DND-41 (cell line): ENCODE measurements around the gene SPATA17.

Source experiments
- ATAC-seq: fragments of 200-7000 bp; cut with Tn5 transposase; 3 replicates; pipeline ENCODE4 v1.9.1; 2021; ENCODE audit warnings: low read depth; ENCODE audit not compliant: insufficient read depth
- DNase-seq: peaks from one replicate; pipeline ENCODE4 v3.0.0-alpha.2; 2020
- H2AFZ ChIP-seq: 2 replicates; pipeline ENCODE4 v1.6.0; 2012; ENCODE audit warnings: low read depth, low read length
- H3K27ac ChIP-seq: 2 replicates; pipeline ENCODE4 v1.5.1; 2012; ENCODE audit warnings: low read length, inconsistent platforms
- H3K27me3 ChIP-seq: fragments of 200-600 bp; sonication (generic); 2 replicates; pipeline ENCODE4 v1.6.0; 2012; ENCODE audit warnings: low read length, mild to moderate bottlenecking, inconsistent platforms; ENCODE audit not compliant: insufficient read depth, poor library complexity
- H3K36me3 ChIP-seq: 2 replicates; pipeline ENCODE4 v1.5.1; 2012; ENCODE audit warnings: low read length, inconsistent platforms; ENCODE audit not compliant: insufficient read depth
- H3K4me1 ChIP-seq: 2 replicates; pipeline ENCODE4 v1.5.1; 2012; ENCODE audit warnings: mild to moderate bottlenecking, low read length; ENCODE audit not compliant: insufficient read depth
- H3K4me2 ChIP-seq: 2 replicates; pipeline ENCODE4 v1.6.0; 2012; ENCODE audit warnings: mild to moderate bottlenecking, moderate library complexity, low read length, inconsistent platforms; ENCODE audit not compliant: insufficient read depth
- H3K4me3 ChIP-seq, 2 experiments: fragments of 200-600 bp in 1 of 2; shearing (Covaris generic) in 1 of 2; 2 replicates each; pipeline ENCODE4 v1.5.1; 2012 to 2016; ENCODE audit warnings: inconsistent platforms in 2 of 2, low read length in 2 of 2, mild to moderate bottlenecking in 2 of 2, low read depth in 1 of 2, moderate library complexity in 1 of 2
- H3K79me2 ChIP-seq: 2 replicates; pipeline ENCODE4 v1.6.0; 2012; ENCODE audit warnings: low read length, inconsistent platforms; ENCODE audit not compliant: insufficient read depth
- H3K9ac ChIP-seq: 2 replicates; pipeline ENCODE4 v1.6.0; 2012; ENCODE audit warnings: low read depth, mild to moderate bottlenecking, inconsistent platforms, low read length, moderate library complexity
- H3K9me3 ChIP-seq: 2 replicates; pipeline ENCODE4 v1.5.1; 2012; ENCODE audit warnings: low read length, moderate library complexity, mild to moderate bottlenecking, inconsistent platforms; ENCODE audit not compliant: insufficient read depth, severe bottlenecking
- H4K20me1 ChIP-seq: 2 replicates; pipeline ENCODE4 v1.6.0; 2012; ENCODE audit warnings: low read length; ENCODE audit not compliant: insufficient read depth
- CTCF ChIP-seq: IDR thresholded peaks from 2 replicates; pipeline ENCODE4 v1.5.1; 2012; ENCODE audit warnings: borderline replicate concordance, low read length, moderate library complexity, mild to moderate bottlenecking; ENCODE audit not compliant: poor library complexity, severe bottlenecking; ENCODE audit errors: extremely low read depth
- EZH2 ChIP-seq: IDR thresholded peaks from 3 replicates; pipeline ENCODE4 v1.6.1; 2012; ENCODE audit warnings: borderline replicate concordance, low read depth, mild to moderate bottlenecking, moderate library complexity, low read length, inconsistent platforms; ENCODE audit not compliant: severe bottlenecking

The SPATA17 gene

GRCh38 chr1:217721692-217722091, 90.5 kb downstream of the SPATA17 start:
- Histone ChIP-seq H3K4me2 (no peak overlapping the region), H4K20me1 (no peaks in the 10 kb centered on the region), H2AFZ (no peak overlapping the region), H3K27me3 (no peaks in the 10 kb centered on the region), H3K27ac (no peak overlapping the region), H3K9ac (no peak overlapping the region), H3K36me3 (no peaks in the 10 kb centered on the region), H3K9me3 (no peaks in the 10 kb centered on the region), H3K4me3 (no peak overlapping the region), H3K79me2 (no peaks in the 10 kb centered on the region), H3K4me1 (no peaks in the 10 kb centered on the region)
- TF ChIP-seq EZH2 (no peak), CTCF (no peak)
- no peak for ATAC-seq
- DNase-seq, result no peak

GRCh38 chr1:217734973-217735372, 103.8 kb downstream of the SPATA17 start:
- Histone ChIP-seq H3K79me2 (no peaks in the 10 kb centered on the region), H3K4me1 (no peaks in the 10 kb centered on the region), H3K27ac (no peak overlapping the region), H4K20me1 (no peaks in the 10 kb centered on the region), H3K4me2 (no peak overlapping the region), H2AFZ (no peak overlapping the region), H3K9me3 (no peaks in the 10 kb centered on the region), H3K4me3 (no peak overlapping the region), H3K9ac (no peak overlapping the region), H3K27me3 (no peaks in the 10 kb centered on the region), H3K36me3 (no peaks in the 10 kb centered on the region)
- ATAC-seq, result no peak
- TF ChIP-seq CTCF (no peak), EZH2 (no peak)
- DNase-seq, result no peak

- H3K9me3 ChIP-seq, result no peaks in the 10 kb centered on the region
- no peak overlapping the region for H3K27ac ChIP-seq
- H3K4me3 ChIP-seq, result no peak overlapping the region
- TF ChIP-seq EZH2 (no peak), CTCF (peak; percentile 76)
- H3K4me2 ChIP-seq, result no peak overlapping the region
- no peak overlapping the region for H2AFZ ChIP-seq
- no peak for DNase-seq
- no peaks in the 10 kb centered on the region for H3K36me3 ChIP-seq
- no peaks in the 10 kb centered on the region for H3K4me1 ChIP-seq
- H3K79me2 ChIP-seq, result no peaks in the 10 kb centered on the region
- H3K27me3 ChIP-seq, result no peaks in the 10 kb centered on the region
- no peak overlapping the region for H3K9ac ChIP-seq
- no peaks in the 10 kb centered on the region for H4K20me1 ChIP-seq
- 0 out of 3 replicates have a peak, but pooled peaks have one; percentile 48 for ATAC-seq
Observed at GRCh38 chr1:217747156-217747769, 116.1 kb downstream of the SPATA17 start.
